Kidney (tissue), 14 donors: ENCODE measurements around the gene RRP12. TPM values are rescaled to one million over a fixed set of nuclear protein-coding genes. Genes with fewer than 3 reads are reported as not detected.
A peak's percentile ranks its signal among the peaks of the same experiment; 100 is the strongest.

Experiments used
- DNase-seq, 5 donors: peaks; one replicate each; pipeline ENCODE4 v3.0.0-alpha.2; 2013 to 2020
- FAIRE-seq: peaks from 2 replicates; lab custom pipeline; 2012; peaks lifted over from hg19 to GRCh38; lab: Jason Lieb, UNC
- H3K27ac ChIP-seq, 2 donors: one replicate each; pipeline ENCODE4 v1.7.0; 2013; ENCODE audit warnings: low read depth in 2 of 2, low read length in 2 of 2, inconsistent platforms in 1 of 2
- H3K27me3 ChIP-seq: one replicate; pipeline ENCODE4 v1.7.1; 2013; ENCODE audit warnings: low read length, inconsistent platforms; ENCODE audit not compliant: control insufficient read depth, insufficient read depth
- H3K36me3 ChIP-seq, 3 donors: one replicate each; pipeline versions ENCODE4 v1.7.0 to v1.7.1; 2013; ENCODE audit warnings: low read length in 3 of 3, control low read depth in 1 of 3, inconsistent platforms in 1 of 3; ENCODE audit not compliant: insufficient read depth in 3 of 3, control insufficient read depth in 2 of 3
- H3K4me1 ChIP-seq, 3 donors: one replicate each; pipeline versions ENCODE4 v1.7.0 to v1.7.1; 2013; ENCODE audit warnings: low read length in 3 of 3, inconsistent platforms in 1 of 3, low read depth in 1 of 3; ENCODE audit not compliant: control insufficient read depth in 2 of 3, insufficient read depth in 2 of 3
- H3K4me3 ChIP-seq, 3 donors: one replicate each; pipeline versions ENCODE4 v1.7.0 to v1.8.1; 2013; ENCODE audit warnings: low read length in 3 of 3, control low read depth in 1 of 3, inconsistent platforms in 1 of 3
- H3K9ac ChIP-seq, 3 donors: one replicate each; pipeline versions ENCODE4 v1.7.0 to v1.7.1; 2013; ENCODE audit warnings: low read length in 3 of 3, control low read depth in 1 of 3, inconsistent platforms in 1 of 3
- H3K9me3 ChIP-seq, 3 donors: one replicate each; pipeline versions ENCODE4 v1.7.0 to v1.7.1; 2013; ENCODE audit warnings: low read length in 3 of 3, control low read depth in 1 of 3, inconsistent platforms in 1 of 3; ENCODE audit not compliant: control insufficient read depth in 2 of 3, insufficient read depth in 1 of 3
- CTCF ChIP-seq: IDR thresholded peaks from 3 replicates; pipeline ENCODE4 v1.5.1; 2012; ENCODE audit warnings: mild to moderate bottlenecking, moderate library complexity, borderline replicate concordance; ENCODE audit not compliant: insufficient read depth; ENCODE audit errors: extremely low read depth
- intact Hi-C: fragments of 100-400 bp; cut with DNase I; formaldehyde crosslinking; loops from one replicate; pipeline ENCODE4 v1.11.1; 2022
- polyA plus RNA-seq: library from polyadenylated mRNA; stranded (reverse); fragments of 350-450 nt; fragmentation: Illumina TruSeq; extraction: RNeasy Lipid Tissue Mini Kit (QIAGEN cat#74804); gene quantifications from one replicate; pipeline ENCODE4 v1.2.3, GENCODE V29; 2014; ENCODE audit warnings: low read depth, low replicate concordance; ENCODE audit not compliant: insufficient read depth
- total RNA-seq: library from RNA; stranded (reverse); fragmentation: NEBNext Ultra II Directional; extraction: Animal tissue kit (Norgen Biotek cat#: 25700); gene quantifications from one replicate; pipeline ENCODE4 v1.2.1, GENCODE V29; 2021
- donor health status: control.
- donor health status: control.
- donor health status: control.
- donor health status: control.
- donor health status: control.
- donor health status: DM: yes; HTN: yes; CAD: no.
- donor health status: Normal renal cell carcinoma (clear cell type).

The RRP12 gene
- total and polyA plus RNA-seq, 2 donors from 2014 or later = 9.7 to 30.0 TPM

DNA sequence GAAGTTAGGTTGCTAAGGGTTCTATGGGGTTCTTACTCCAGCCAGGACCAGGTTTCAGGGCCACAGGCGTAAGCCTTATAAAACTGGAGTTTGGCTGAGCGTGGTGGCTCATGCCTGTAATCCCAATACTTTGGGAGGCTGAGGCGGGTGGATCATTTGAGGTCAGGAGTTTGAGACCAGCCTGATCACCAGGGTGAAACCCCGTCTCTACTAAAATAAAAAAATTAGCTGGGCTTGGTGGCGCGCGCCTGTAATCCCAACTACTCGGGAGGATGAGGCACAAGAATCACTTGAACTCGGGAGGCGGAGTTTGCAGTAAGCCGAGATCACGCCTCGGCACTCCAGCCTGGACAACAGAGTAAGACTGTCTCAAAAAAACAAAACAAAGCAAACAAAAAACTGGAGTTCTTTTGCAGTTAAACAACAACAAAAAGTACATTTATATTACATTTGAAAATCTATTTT lies 347 bp upstream of the RRP12 start:
- peak overlapping the region in 1 of 3 donors; percentile 70 for H3K9ac ChIP-seq
- peak overlapping the region in 1 of 2 donors; percentile 66 for H3K27ac ChIP-seq
- no peak for TF ChIP-seq CTCF

DNA sequence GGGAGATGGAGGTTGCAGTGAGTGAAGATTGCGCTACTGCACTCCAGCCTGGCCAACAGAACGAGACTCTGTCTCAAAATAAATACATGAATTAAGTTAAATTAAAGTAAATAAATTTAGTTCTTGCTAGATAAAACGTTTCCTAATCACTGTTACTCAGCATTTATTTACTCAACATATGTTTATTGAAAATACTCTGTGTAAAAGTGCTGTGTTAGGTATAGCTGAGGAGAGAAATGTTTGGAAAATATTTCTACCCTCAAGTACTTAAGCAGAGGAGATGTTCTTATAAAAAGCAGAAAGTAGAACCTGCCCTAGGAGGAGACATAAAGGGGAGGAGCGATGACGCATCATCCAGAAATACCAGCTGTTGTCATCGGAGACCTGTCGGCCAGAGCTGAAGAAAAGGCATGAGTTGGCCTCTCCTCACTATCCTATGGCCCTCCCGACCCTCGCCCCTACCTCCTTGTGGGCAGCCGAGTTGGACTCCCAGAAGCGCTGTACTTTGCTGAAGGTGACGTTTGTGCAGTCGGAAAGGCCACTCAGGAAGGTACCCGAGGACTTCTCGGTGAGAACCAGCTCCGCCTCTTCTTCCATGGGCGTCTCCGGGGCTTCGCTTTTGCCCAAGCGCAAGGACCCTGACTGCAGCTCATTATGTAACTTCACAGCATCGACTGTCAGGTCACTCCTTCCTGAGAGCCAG lies 1.1 kb downstream of the RRP12 start:
- Histone ChIP-seq H3K27ac (peak overlapping the region in 1 of 2 donors; percentile 39), H3K9ac (peak overlapping the region in 1 of 3 donors; percentile 80), H3K4me1 (peaks cover 0 to 7% (median 6%) of the 10 kb centered on the region in 3 donors), H3K9me3 (no peaks in the 10 kb centered on the region), H3K4me3 (peak overlapping the region; percentile 71 to 84 (median 81)), H3K36me3 (peaks cover 2 to 8% (median 4%) of the 10 kb centered on the region in 3 donors), H3K27me3 (no peaks in the 10 kb centered on the region)
- DNase-seq = peak in 4 of 5 donors; percentile 35 to 60 (median 44)
- intact Hi-C loops = no loop called here
- TF ChIP-seq CTCF = no peak
- no peak for FAIRE-seq

More for the DNA sequence above, 347 bp upstream of the RRP12 start:
- peak overlapping the region; percentile 71 to 84 (median 81) for H3K4me3 ChIP-seq
- H3K4me1 ChIP-seq = peaks cover 0 to 7% (median 6%) of the 10 kb centered on the region in 3 donors
- intact Hi-C loops = no loop called here
- no peaks in the 10 kb centered on the region for H3K9me3 ChIP-seq
- no peaks in the 10 kb centered on the region for H3K27me3 ChIP-seq
- FAIRE-seq (no peak), DNase-seq (no peak)
- H3K36me3 ChIP-seq = peaks cover 0 to 1% (median 0%) of the 10 kb centered on the region in 3 donors

DNA sequence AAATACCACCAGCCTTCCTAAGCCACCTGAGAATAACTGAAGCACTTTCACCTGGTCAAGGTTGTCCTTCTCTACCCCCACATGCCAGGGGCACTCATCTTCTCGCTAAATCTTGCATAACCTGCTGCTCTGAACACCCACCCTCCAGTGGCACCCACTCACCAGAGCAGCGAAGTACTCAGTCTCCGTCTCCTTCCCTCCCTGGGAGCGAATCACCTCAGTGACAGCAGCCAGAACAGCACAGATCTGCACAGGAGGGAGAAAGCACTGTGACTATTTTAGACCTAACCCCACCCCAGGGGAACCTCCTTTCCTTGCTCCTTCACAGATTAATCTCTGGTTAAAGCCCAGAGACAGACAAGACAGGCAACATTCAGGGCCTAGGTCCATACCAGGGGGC lies 5.1 kb downstream of the RRP12 start:
- no peak overlapping the region for H3K4me3 ChIP-seq
- no peak for FAIRE-seq
- no peaks in the 10 kb centered on the region for H3K9me3 ChIP-seq
- H3K36me3 ChIP-seq = peaks cover 2 to 9% (median 8%) of the 10 kb centered on the region in 3 donors
- intact Hi-C loops = no loop called here
- peaks cover 0 to 7% (median 6%) of the 10 kb centered on the region in 3 donors for H3K4me1 ChIP-seq
- H3K27ac ChIP-seq = no peak overlapping the region
- TF ChIP-seq CTCF = no peak
- no peak overlapping the region for H3K9ac ChIP-seq
- DNase-seq = no peak
- no peaks in the 10 kb centered on the region for H3K27me3 ChIP-seq
